Subcutaneous abdominal adipose tissue (tissue), 5 donors: ENCODE measurements around the gene PDLIM5.

Source experiments
- H3K27ac ChIP-seq: one replicate; pipeline ENCODE4 v1.7.0; 2013; ENCODE audit warnings: low read depth, mild to moderate bottlenecking, inconsistent platforms, low read length, moderate library complexity
- H3K27me3 ChIP-seq, 5 donors: one replicate each; pipeline ENCODE4 v1.7.0; 2013; ENCODE audit warnings: low read length in 5 of 5, inconsistent platforms in 1 of 5; ENCODE audit not compliant: control insufficient read depth in 5 of 5, insufficient read depth in 4 of 5
- H3K36me3 ChIP-seq, 5 donors: one replicate each; pipeline ENCODE4 v1.7.0; 2013; ENCODE audit warnings: low read length in 5 of 5; ENCODE audit not compliant: control insufficient read depth in 5 of 5, insufficient read depth in 5 of 5
- H3K4me1 ChIP-seq, 5 donors: one replicate each; pipeline ENCODE4 v1.7.0; 2013; ENCODE audit warnings: low read length in 5 of 5, mild to moderate bottlenecking in 3 of 5, moderate library complexity in 1 of 5; ENCODE audit not compliant: control insufficient read depth in 5 of 5, insufficient read depth in 5 of 5
- H3K4me3 ChIP-seq, 5 donors: one replicate each; pipeline ENCODE4 v1.7.0; 2013; ENCODE audit warnings: low read length in 5 of 5, low read depth in 1 of 5
- H3K9ac ChIP-seq, 5 donors: one replicate each; pipeline ENCODE4 v1.7.0; 2013; ENCODE audit warnings: low read length in 5 of 5, mild to moderate bottlenecking in 4 of 5, moderate library complexity in 3 of 5
- H3K9me3 ChIP-seq, 5 donors: one replicate each; pipeline ENCODE4 v1.7.0; 2013; ENCODE audit warnings: low read length in 5 of 5; ENCODE audit not compliant: control insufficient read depth in 5 of 5
- donor health status: healthy.
- donor health status: healthy.
- donor health status: healthy.
- donor health status: healthy.
- donor health status: healthy.

The PDLIM5 gene

DNA sequence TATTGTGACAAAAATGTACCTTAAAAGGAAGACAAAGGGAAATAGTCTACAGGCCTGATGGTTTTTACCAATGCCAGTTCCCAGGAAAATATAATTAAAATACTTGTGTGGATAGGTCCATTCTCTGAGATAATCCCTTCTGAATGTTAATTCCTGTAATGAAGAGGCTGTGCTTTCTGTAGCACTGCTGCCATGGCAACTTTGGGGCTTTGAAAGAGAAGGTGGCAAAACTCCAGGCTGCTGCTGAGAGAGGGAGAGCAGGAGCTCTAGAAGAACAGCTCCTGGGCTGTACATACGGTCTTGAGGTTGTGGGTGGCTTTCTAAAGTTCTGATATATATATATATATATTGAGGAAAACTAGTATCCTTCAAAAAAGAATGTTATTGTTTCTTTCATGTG, 125.4 kb downstream of the PDLIM5 start:
- H3K4me3 ChIP-seq, result no peak overlapping the region
- peaks cover 7 to 16% (median 9%) of the 10 kb centered on the region in 5 donors for H3K36me3 ChIP-seq
- H3K4me1 ChIP-seq, result no peaks in the 10 kb centered on the region
- H3K9me3 ChIP-seq, result no peaks in the 10 kb centered on the region
- H3K27me3 ChIP-seq, result no peaks in the 10 kb centered on the region
- no peak overlapping the region for H3K27ac ChIP-seq
- H3K9ac ChIP-seq, result no peak overlapping the region

DNA sequence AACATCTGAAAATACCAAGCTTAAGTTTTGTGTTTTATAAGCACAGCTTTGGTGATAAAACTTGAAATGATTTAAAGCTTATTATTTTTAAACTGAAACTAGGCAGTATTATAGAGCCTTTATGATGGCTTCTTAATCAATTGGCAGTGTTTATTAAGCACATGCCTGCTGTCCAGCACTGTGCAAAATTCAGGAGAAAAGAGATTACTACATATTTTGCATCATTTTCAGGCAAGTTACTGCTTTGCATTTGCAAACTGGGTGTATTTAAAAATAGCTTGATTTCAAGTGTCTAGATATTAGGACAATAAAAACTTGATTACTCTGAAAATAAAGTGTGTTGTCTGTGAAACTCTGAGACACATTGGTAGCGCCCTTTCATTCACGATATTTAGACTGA, 126.5 kb downstream of the PDLIM5 start:
- no peak overlapping the region for H3K9ac ChIP-seq
- H3K4me1 ChIP-seq, result no peaks in the 10 kb centered on the region
- peaks cover 7 to 16% (median 9%) of the 10 kb centered on the region in 5 donors for H3K36me3 ChIP-seq

DNA sequence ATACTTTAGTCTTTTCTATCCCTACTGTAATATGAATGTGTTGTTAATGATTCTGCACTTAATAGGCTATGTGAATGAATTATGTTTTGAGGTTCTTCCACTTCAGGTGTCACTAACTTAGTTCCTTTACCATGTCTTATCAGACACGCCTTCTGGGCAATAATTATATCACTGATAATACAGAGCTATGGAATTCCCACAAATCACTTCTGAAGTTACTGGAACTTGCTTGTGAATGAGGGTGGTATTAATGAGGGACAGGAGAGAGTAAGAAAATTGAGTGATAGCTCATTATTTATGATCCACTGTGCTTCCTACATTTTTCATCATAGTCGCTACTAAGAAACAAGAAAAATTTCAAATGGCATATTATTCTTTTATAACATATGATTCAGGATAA, 130.0 kb downstream of the PDLIM5 start:
- Histone ChIP-seq H3K9me3 (no peaks in the 10 kb centered on the region), H3K4me1 (no peaks in the 10 kb centered on the region), H3K4me3 (no peak overlapping the region), H3K27me3 (no peaks in the 10 kb centered on the region), H3K27ac (no peak overlapping the region), H3K36me3 (peaks cover 5 to 17% (median 10%) of the 10 kb centered on the region in 5 donors), H3K9ac (no peak overlapping the region)

More for the DNA sequence above, 126.5 kb downstream of the PDLIM5 start:
- no peak overlapping the region for H3K27ac ChIP-seq
- no peaks in the 10 kb centered on the region for H3K27me3 ChIP-seq
- H3K4me3 ChIP-seq, result no peak overlapping the region
- H3K9me3 ChIP-seq, result no peaks in the 10 kb centered on the region

DNA sequence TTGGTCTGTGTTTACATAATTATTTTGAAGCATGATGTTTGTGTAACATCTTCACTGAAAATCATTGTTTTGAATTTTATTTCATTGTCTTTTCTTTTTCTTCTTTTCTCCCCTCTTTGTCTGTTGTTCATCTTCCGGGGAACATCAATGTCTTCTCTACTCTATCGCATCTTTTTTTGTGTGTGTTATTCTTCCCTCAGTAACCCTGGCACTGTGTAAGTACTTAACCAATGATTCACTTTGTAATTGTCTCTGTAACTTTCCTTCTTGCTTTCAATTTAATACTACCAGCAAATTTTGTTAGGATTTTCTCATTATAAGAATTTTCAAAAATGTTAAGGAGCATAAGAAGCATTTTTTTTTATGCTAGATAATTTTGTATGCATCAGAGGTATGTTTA, 130.8 kb downstream of the PDLIM5 start:
- Histone ChIP-seq H3K9ac (no peak overlapping the region), H3K4me3 (no peak overlapping the region)

DNA sequence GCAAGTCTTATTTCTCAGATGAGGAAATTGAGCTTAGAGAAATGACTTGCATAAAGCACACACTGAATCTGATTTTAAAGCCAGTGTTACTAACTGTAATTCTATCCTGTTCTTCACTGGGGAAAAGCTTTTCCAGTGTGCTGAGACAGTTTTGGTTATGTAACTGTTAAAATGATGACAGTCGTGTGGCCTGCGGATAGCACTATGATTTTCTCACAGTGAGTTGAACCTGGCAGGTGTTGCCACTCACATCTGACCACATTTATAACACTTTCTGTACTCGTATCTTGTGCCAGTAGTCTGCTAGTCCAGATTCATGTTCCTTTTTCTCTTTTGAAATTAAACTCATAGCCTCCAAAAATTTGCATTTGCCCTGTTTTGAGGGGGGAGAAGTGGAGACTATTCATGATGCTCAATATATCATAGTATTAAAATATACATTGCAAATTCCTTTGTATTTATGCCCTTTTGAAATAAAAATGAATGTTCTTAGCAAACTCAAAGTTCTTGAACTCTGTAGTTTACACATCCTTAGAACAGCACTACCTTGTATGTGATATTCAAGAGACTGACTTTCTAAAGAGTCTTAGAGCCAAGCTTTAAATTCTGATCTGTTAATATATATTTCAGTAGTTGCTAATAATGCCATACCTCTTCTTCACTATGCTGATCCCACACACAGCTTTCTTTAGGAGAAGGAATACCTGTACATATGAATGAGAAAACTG, 132.3 kb downstream of the PDLIM5 start:
- Histone ChIP-seq H3K36me3 (peaks cover 5 to 16% (median 10%) of the 10 kb centered on the region in 5 donors), H3K4me3 (no peak overlapping the region), H3K27ac (no peak overlapping the region), H3K4me1 (peaks cover 0 to 2% (median 0%) of the 10 kb centered on the region in 5 donors), H3K27me3 (no peaks in the 10 kb centered on the region), H3K9ac (no peak overlapping the region), H3K9me3 (no peaks in the 10 kb centered on the region)

More for the DNA sequence above, 130.8 kb downstream of the PDLIM5 start:
- H3K36me3 ChIP-seq, result peaks cover 5 to 19% (median 10%) of the 10 kb centered on the region in 5 donors
- no peaks in the 10 kb centered on the region for H3K4me1 ChIP-seq
- H3K9me3 ChIP-seq, result no peaks in the 10 kb centered on the region
- no peaks in the 10 kb centered on the region for H3K27me3 ChIP-seq
- no peak overlapping the region for H3K27ac ChIP-seq

DNA sequence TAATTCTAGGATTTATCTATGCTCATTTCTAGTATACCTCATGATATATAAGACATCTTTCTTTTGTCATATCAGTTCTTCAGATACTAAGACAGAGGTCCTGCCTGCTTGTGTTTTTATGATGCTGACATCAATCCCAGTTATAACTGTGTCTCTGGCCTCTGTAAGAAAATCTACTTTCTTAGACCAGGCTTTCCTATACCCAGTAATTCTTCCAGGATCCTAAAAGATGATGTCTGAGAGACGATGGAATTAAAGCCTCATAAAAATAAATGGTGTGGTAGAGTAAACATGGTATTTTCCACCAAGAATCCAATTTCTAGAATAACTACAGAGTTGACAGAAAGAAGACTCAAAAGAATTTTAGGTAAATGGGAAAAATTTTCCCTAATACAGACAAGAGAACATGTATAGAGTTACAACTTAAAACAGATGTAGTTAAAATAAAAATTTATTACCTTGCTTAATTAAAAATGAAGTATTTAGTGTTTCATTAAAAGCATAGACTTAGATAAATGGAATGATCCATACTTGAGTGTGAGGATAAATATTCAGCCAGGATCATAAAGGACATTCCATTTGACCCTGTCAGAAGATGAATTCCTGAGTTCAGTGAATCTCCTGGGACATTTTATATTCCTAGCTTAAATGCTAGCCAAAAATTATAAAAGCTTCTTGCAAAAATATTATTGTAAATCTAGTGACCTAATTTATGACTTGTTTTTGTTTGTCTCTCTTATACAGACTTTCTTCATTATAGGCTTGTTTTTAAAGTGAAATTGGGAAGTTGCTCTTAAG, 137.4 kb downstream of the PDLIM5 start:
- H3K4me1 ChIP-seq, result peaks cover 0 to 15% (median 0%) of the 10 kb centered on the region in 5 donors
- H3K4me3 ChIP-seq, result no peak overlapping the region
- no peaks in the 10 kb centered on the region for H3K9me3 ChIP-seq
- no peaks in the 10 kb centered on the region for H3K27me3 ChIP-seq
- peaks cover 8 to 21% (median 13%) of the 10 kb centered on the region in 5 donors for H3K36me3 ChIP-seq
- no peak overlapping the region for H3K9ac ChIP-seq
- no peak overlapping the region for H3K27ac ChIP-seq

DNA sequence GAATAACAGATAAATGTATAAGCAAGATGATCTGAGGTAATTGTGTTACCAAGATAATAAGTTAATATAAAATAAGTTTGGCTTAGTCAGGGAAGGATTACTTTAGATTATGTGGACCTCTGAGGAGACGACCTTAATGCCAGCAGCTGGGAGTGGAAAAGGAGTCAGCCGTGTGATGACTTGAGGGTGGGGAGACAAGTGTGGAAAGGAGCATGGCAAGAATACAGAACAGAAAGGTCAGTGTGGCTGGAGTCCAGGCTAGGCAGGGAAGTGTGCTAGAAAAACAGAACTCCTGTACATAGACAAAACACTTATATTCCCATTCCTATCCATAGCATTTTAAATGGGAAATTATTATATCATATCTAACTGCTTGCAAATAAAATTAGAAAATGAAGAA, 138.8 kb downstream of the PDLIM5 start:
- H3K27ac ChIP-seq, result no peak overlapping the region
- H3K4me3 ChIP-seq, result no peak overlapping the region
- H3K27me3 ChIP-seq, result no peaks in the 10 kb centered on the region
- no peaks in the 10 kb centered on the region for H3K9me3 ChIP-seq
- H3K9ac ChIP-seq, result no peak overlapping the region
- peaks cover 7 to 21% (median 12%) of the 10 kb centered on the region in 5 donors for H3K36me3 ChIP-seq
- H3K4me1 ChIP-seq, result peaks cover 0 to 15% (median 0%) of the 10 kb centered on the region in 5 donors

DNA sequence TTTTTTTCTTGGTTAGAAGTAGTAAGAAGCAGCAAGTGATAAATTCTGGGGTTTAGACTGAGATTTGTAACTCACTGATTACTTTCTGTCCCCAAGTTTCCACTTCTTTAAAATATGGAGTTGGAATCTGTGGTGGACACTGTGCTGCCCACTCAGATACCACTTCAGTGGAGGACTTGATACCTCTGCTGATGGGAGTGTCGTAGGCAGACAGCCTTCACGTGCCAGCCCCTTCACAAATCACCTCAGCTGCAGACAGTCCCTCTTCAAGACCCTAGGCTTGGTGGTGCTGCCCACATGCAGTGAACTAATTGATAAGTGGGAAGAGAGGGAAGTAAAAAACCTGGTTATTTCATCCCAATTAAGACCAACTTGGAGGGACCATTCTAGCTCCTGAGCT, 139.5 kb downstream of the PDLIM5 start:
- Histone ChIP-seq H3K27ac (no peak overlapping the region), H3K27me3 (no peaks in the 10 kb centered on the region), H3K4me3 (no peak overlapping the region), H3K4me1 (peaks cover 0 to 15% (median 0%) of the 10 kb centered on the region in 5 donors), H3K9ac (no peak overlapping the region), H3K36me3 (peaks cover 3 to 16% (median 7%) of the 10 kb centered on the region in 5 donors), H3K9me3 (no peaks in the 10 kb centered on the region)

DNA sequence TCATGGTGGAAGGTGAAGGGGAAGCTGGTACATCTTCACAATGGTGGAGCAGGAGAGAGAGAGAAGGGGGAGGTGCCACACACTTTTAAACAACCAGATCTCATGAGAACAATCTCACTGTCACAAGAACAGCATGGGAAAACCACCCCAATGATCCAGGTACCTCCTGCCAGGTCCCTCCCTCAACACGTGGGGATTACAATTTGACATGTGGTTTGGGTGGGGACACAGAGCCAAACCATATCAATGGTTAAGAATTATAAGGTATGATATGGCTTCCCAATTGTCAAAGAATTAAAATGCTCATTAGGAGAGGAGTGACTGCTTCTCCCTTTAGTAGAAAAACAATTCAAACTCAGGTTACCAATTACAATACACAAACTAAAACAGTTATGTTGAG, 143.3 kb downstream of the PDLIM5 start:
- H3K4me3 ChIP-seq, result no peak overlapping the region
- H3K36me3 ChIP-seq, result peaks cover 0 to 14% (median 3%) of the 10 kb centered on the region in 5 donors
- no peak overlapping the region for H3K9ac ChIP-seq
- no peak overlapping the region for H3K27ac ChIP-seq
- H3K4me1 ChIP-seq, result peaks cover 0 to 7% (median 0%) of the 10 kb centered on the region in 5 donors
- H3K9me3 ChIP-seq, result no peaks in the 10 kb centered on the region
- H3K27me3 ChIP-seq, result no peaks in the 10 kb centered on the region

DNA sequence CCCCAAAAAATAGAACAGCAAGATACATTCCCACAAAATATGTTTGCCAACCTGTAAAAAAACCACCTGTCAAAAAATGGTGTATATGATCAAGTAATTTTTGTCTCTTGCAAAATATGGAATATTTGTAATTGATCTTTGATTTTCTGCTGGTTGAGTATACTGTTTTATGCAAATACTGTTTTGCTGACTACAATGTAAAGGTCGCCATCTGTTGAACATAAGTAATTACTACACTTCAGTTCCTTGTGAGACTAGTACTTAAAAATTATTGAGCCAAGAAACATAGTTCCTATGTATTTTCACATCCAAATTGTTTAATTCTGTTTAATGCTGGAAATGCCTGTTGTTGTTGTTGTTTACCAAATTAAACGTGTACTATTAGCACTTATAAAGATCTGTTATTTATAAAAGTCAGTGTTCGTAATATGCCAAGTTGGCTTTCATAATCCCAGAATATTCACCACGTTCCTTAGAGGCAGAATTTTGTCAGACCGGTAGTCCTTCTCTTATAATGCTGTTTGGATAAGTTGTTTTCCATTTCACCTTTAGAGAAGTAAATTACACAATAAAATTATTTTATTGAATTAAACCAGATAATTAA, 144.2 kb downstream of the PDLIM5 start:
- Histone ChIP-seq H3K4me1 (no peaks in the 10 kb centered on the region), H3K9me3 (no peaks in the 10 kb centered on the region), H3K9ac (no peak overlapping the region), H3K27me3 (no peaks in the 10 kb centered on the region), H3K4me3 (no peak overlapping the region), H3K27ac (no peak overlapping the region), H3K36me3 (peaks cover under 1 to 14% (median 3%) of the 10 kb centered on the region in 5 donors)
